B cell (primary cell): ENCODE results near the gene SUPT7L. TPM values are rescaled to one million over a fixed set of nuclear protein-coding genes. Genes with fewer than 3 reads are reported as not detected.

Source experiments
- ATAC-seq: fragments of 200-7000 bp; cut with Tn5 transposase; one replicate; pipeline ENCODE4 v1.10.0; 2021; ENCODE audit warnings: low read depth, mild to moderate bottlenecking, moderate number of reproducible peaks, moderate library complexity
- CTCF ChIA-PET: fragments of 350-600 bp; sonication (Branson Sonifier 250); formaldehyde crosslinking; loops from one replicate; lab custom pipeline; 2021; ENCODE audit warnings: antibody characterized with exemption, inconsistent platforms; lab: Charles Lee
- POLR2A ChIA-PET: fragments of 350-600 bp; sonication (Branson Sonifier 250); formaldehyde crosslinking; loops from one replicate; lab custom pipeline; 2021; ENCODE audit warnings: antibody characterized with exemption; lab: Charles Lee
- DNase-seq: peaks from one replicate; pipeline ENCODE4 v3.0.0; 2013
- H2AFZ ChIP-seq: 2 replicates; pipeline ENCODE4 v1.6.1; 2012; ENCODE audit warnings: mild to moderate bottlenecking, low read depth, low read length; ENCODE audit not compliant: insufficient read depth, poor library complexity, severe bottlenecking
- H3K27ac ChIP-seq, 2 donors: 1 replicate in 1 of 2; 2 replicates in 1 of 2; pipeline ENCODE4 v1.5.1; 2012 to 2013; ENCODE audit warnings: low read length in 2 of 2, mild to moderate bottlenecking in 2 of 2, moderate library complexity in 1 of 2
- H3K27me3 ChIP-seq, 4 experiments: fragments of 200-600 bp in 1 of 4; sonication (generic) in 1 of 4; replicated peaks in 1 of 4; 1 replicate in 2 of 4; 2 replicates in 2 of 4; pipeline versions ENCODE4 v1.6.1 to v1.7.0; 2013 to 2016; ENCODE audit warnings: low read length in 3 of 4, mild to moderate bottlenecking in 2 of 4, mixed read lengths in 1 of 4, moderate library complexity in 1 of 4; ENCODE audit not compliant: insufficient read depth in 4 of 4, control insufficient read depth in 3 of 4; ENCODE audit errors: control extremely low read depth in 1 of 4
- H3K36me3 ChIP-seq, 2 experiments: replicated peaks in 1 of 2; 1 replicate in 1 of 2; 2 replicates in 1 of 2; pipeline versions ENCODE4 v1.6.1 to v1.7.1; 2013; ENCODE audit warnings: low read length in 1 of 2; ENCODE audit not compliant: insufficient read depth in 2 of 2, control insufficient read depth in 1 of 2; ENCODE audit errors: control extremely low read depth in 1 of 2, extremely low read depth in 1 of 2
- H3K4me1 ChIP-seq, 2 donors: fragments of 200-600 bp in 1 of 2; sonication (generic) in 1 of 2; 1 replicate in 1 of 2; 2 replicates in 1 of 2; pipeline versions ENCODE4 v1.5.1 to v1.6.1; 2013 to 2017; ENCODE audit warnings: low read length in 2 of 2; ENCODE audit not compliant: control insufficient read depth in 2 of 2, insufficient read depth in 2 of 2
- H3K4me2 ChIP-seq: replicated peaks from 2 replicates; pipeline ENCODE3; 2012; ENCODE audit warnings: mild to moderate bottlenecking, low read depth, low read length; ENCODE audit not compliant: poor library complexity, severe bottlenecking
- H3K4me3 ChIP-seq, 5 experiments: fragments of 200-600 bp in 1 of 5; sonication (generic) in 1 of 5; 1 replicate in 3 of 5; 2 replicates in 2 of 5; pipeline versions ENCODE4 v1.5.1 to v1.7.0; 2011 to 2016; ENCODE audit warnings: low read length in 4 of 5, mild to moderate bottlenecking in 4 of 5, low read depth in 2 of 5, control low read depth in 1 of 5, moderate library complexity in 1 of 5; ENCODE audit not compliant: insufficient read depth in 1 of 5; ENCODE audit errors: control extremely low read depth in 1 of 5, extremely low read depth in 1 of 5
- H3K79me2 ChIP-seq: fragments of 200-600 bp; sonication (generic); one replicate; pipeline ENCODE4 v1.6.0; 2016; ENCODE audit warnings: low read length; ENCODE audit not compliant: control insufficient read depth, insufficient read depth
- H3K9ac ChIP-seq: fragments of 200-600 bp; sonication (generic); 2 replicates; pipeline ENCODE4 v1.6.1; 2017; ENCODE audit warnings: mild to moderate bottlenecking, low read length, moderate library complexity
- H3K9me3 ChIP-seq, 3 donors: one replicate each; pipeline versions ENCODE4 v1.6.1 to v1.7.1; 2013; ENCODE audit warnings: low read length in 2 of 3; ENCODE audit not compliant: control insufficient read depth in 2 of 3, insufficient read depth in 1 of 3; ENCODE audit errors: control extremely low read depth in 1 of 3
- H4K20me1 ChIP-seq: 2 replicates; pipeline ENCODE4 v1.6.0; 2012; ENCODE audit warnings: mild to moderate bottlenecking, low read length; ENCODE audit not compliant: insufficient read depth, control insufficient read depth, poor library complexity, severe bottlenecking
- H3K27ac Mint-ChIP-seq: one replicate; pipeline ENCODE4 v1.8.0; 2021; ENCODE audit warnings: mixed read lengths
- H3K27me3 Mint-ChIP-seq: one replicate; pipeline ENCODE4 v1.8.0; 2021; ENCODE audit warnings: mixed read lengths
- H3K4me1 Mint-ChIP-seq: one replicate; pipeline ENCODE4 v1.8.0; 2021; ENCODE audit warnings: mixed read lengths
- H3K4me3 Mint-ChIP-seq: one replicate; pipeline ENCODE4 v1.8.0; 2021; ENCODE audit warnings: mixed read lengths
- H3K9me3 Mint-ChIP-seq: one replicate; pipeline ENCODE4 v1.8.0; 2022; ENCODE audit warnings: mixed read lengths; ENCODE audit not compliant: insufficient read depth
- CTCF ChIP-seq: fragments of 200-600 bp; IDR thresholded peaks from one replicate; pipeline ENCODE4 v1.8.0; 2022; ENCODE audit warnings: antibody characterized with exemption, mild to moderate bottlenecking
- EZH2 ChIP-seq: IDR thresholded peaks from 2 replicates; pipeline ENCODE4 v1.6.1; 2012; ENCODE audit warnings: borderline replicate concordance, low read depth, mild to moderate bottlenecking, moderate library complexity, low read length; ENCODE audit not compliant: insufficient read depth, poor library complexity, severe bottlenecking
- WGBS: methylation state at CpG from one replicate; pipeline ENCODE4 v1.1.5; 2013; ENCODE audit warnings: missing lambda C conversion rate; ENCODE audit not compliant: insufficient coverage; 5-methylcytosine and 5-hydroxymethylcytosine counted together
- intact Hi-C: fragments of 100-400 bp; cut with micrococcal nuclease; formaldehyde crosslinking; loops from one replicate; pipeline ENCODE4 v1.10.0; 2022
- polyA plus RNA-seq: library from polyadenylated mRNA; depleted of rRNA; stranded (reverse); fragments of >200 nt; gene quantifications from 2 replicates; pipeline ENCODE4 v1.2.3, GENCODE V29; 2012
- total RNA-seq, 2 donors: library from RNA; stranded (reverse); fragments of 120-200 nt in 1 of 2; gene quantifications; 1 replicate in 1 of 2; 2 replicates in 1 of 2; pipeline versions ENCODE4 v1.2.3 to v1.2.4, GENCODE V29; 2013 to 2022

SUPT7L gene
- total and polyA plus RNA-seq, 2 donors (not counting 1 experiment from before 2014, with no cell fraction given): 40.2 to 42.4 TPM

- H3K9me3 ChIP-seq: no peaks in the 10 kb centered on the region
- Mint-ChIP-seq H3K4me1 (peaks cover 1% of the 10 kb centered on the region), H3K27ac (no peak overlapping the region), H3K9me3 (no peaks in the 10 kb centered on the region), H3K4me3 (no peak overlapping the region), H3K27me3 (no peaks in the 10 kb centered on the region)
- intact Hi-C loops: no loop called here
- no peak overlapping the region for H3K27ac ChIP-seq
- no peaks in the 10 kb centered on the region for H3K27me3 ChIP-seq
- ChIA-PET CTCF (no interaction called here), POLR2A (no interaction called here)
- no peak overlapping the region for H3K4me3 ChIP-seq
- WGBS: no CpG with 5 or more reads among the region's 1 CpG
- DNase-seq (no peak), ATAC-seq (no peak)
- no peaks in the 10 kb centered on the region for H3K4me1 ChIP-seq
- no peaks in the 10 kb centered on the region for H3K79me2 ChIP-seq
- no peak overlapping the region for H3K9ac ChIP-seq
- H3K4me2 ChIP-seq: no peak overlapping the region
- H3K36me3 ChIP-seq: peaks cover 3 to 56% of the 10 kb centered on the region in 2 experiments
- H2AFZ ChIP-seq: no peak overlapping the region
- TF ChIP-seq CTCF (no peak), EZH2 (no peak)
- H4K20me1 ChIP-seq: no peaks in the 10 kb centered on the region
Observed at GRCh38 chr2:27621524-27621923, 41.9 kb downstream of the SUPT7L start.

DNA sequence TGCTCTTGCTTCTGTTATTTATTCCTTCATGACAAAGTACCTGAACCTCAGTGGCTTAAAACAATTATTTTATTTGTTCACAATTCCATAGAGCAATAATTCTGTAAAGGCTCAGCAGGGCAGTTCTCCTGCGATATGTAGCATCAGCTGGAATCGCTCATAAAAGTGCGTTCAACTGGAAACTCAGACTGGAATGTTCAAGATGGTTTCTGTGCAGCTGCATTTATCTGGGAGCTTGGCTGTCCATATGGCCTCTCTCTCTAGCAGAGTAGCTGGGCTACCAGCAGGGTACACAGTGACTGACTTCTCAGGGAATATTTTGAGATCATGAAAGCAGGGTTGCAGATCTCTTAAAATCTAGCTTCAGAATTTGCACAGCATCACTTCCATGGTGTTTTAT is 48.1 kb downstream of the SUPT7L start:
- no peak overlapping the region for H3K4me3 Mint-ChIP-seq
- Histone ChIP-seq H3K36me3 (peaks cover 9 to 43% of the 10 kb centered on the region in 2 experiments), H3K27ac (no peak overlapping the region), H4K20me1 (no peaks in the 10 kb centered on the region), H3K9me3 (no peaks in the 10 kb centered on the region), H3K9ac (no peak overlapping the region), H3K4me1 (no peaks in the 10 kb centered on the region), H2AFZ (no peak overlapping the region), H3K4me3 (no peak overlapping the region), H3K27me3 (no peaks in the 10 kb centered on the region), H3K79me2 (no peaks in the 10 kb centered on the region), H3K4me2 (no peak overlapping the region)
- POLR2A ChIA-PET: no interaction called here
- intact Hi-C loops: no loop called here
- no peak for DNase-seq
- no peaks in the 10 kb centered on the region for H3K27me3 Mint-ChIP-seq
- 96% methylated on average over 3 of the region's 3 CpGs for WGBS
- no peaks in the 10 kb centered on the region for H3K9me3 Mint-ChIP-seq
- H3K27ac Mint-ChIP-seq: no peak overlapping the region
- H3K4me1 Mint-ChIP-seq: no peaks in the 10 kb centered on the region
- no peak for ATAC-seq
- TF ChIP-seq CTCF: no peak
- TF ChIP-seq EZH2: no peak
- CTCF ChIA-PET: no interaction called here
